ENCODE results near the gene TBL3.

Gene TBL3

DNA sequence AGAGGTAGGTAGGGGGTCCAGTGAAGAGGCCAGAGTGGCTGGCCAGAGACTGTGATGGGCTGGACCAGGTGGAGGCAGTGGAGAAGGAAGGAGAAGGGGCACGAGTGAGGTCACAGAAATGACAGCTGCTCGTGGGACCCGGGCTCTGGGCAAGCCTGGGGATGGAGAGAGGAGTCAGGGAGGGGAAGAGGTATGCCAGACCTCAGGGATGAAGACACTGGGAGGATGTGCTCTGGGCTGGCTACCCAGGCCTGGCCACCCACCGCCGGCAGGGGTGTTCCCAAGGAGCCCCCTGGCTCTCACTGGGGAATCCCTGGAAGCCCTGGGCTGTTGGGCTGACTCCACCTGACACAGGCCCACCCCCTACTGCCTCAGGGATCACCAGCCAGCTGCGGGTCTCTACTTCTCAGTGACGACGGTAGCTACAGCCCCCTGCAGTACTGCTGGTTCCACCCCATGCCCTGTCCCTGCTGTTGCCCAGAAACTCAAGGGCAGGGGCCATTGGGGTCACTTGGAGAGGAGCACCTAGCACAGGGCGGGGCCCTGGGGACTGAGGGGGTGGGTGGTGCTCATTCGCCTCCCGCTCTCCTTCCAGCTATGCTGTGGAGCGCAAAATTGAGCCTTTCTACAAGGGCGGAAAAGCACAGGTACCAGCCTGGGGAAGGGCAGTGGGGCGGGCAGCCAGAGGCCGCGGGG is 1.8 kb downstream of the TBL3 start:
- DNase-seq (ENCODE audit: insufficient read length), result no peak
- FAIRE-seq, result no peak
- no peak for TF ChIP-seq POLR2AphosphoS5 (IDR thresholded peaks at IDR 0.05; ENCODE audit: low read depth, low read length)
- TF ChIP-seq TAF1 (IDR thresholded peaks at IDR 0.05; ENCODE audit: borderline replicate concordance, low read depth, low read length), result no peak
- TF ChIP-seq POLR2A (IDR thresholded peaks at IDR 0.05; ENCODE audit: low read depth, low read length), result no peak

- no peak for FAIRE-seq
- no peak for DNase-seq (ENCODE audit: insufficient read length)
- TF ChIP-seq POLR2A (IDR thresholded peaks at IDR 0.05; ENCODE audit: low read depth, low read length) (no peak), TAF1 (IDR thresholded peaks at IDR 0.05; ENCODE audit: borderline replicate concordance, low read depth, low read length) (no peak), POLR2AphosphoS5 (IDR thresholded peaks at IDR 0.05; ENCODE audit: low read depth, low read length) (no peak)
Measured at GRCh38 chr16:1974157-1975070, 2.6 kb downstream of the TBL3 start.

GRCh38 chr16:1975432-1976215 is 3.8 kb downstream of the TBL3 start:
- no peak for FAIRE-seq
- TF ChIP-seq POLR2A (IDR thresholded peaks at IDR 0.05; ENCODE audit: low read depth, low read length) (no peak), POLR2AphosphoS5 (IDR thresholded peaks at IDR 0.05; ENCODE audit: low read depth, low read length) (no peak), TAF1 (IDR thresholded peaks at IDR 0.05; ENCODE audit: borderline replicate concordance, low read depth, low read length) (no peak)

GRCh38 chr16:1976216-1976520 is 4.3 kb downstream of the TBL3 start:
- no peak for TF ChIP-seq POLR2A (IDR thresholded peaks at IDR 0.05; ENCODE audit: low read depth, low read length)
- TF ChIP-seq POLR2AphosphoS5 (IDR thresholded peaks at IDR 0.05; ENCODE audit: low read depth, low read length), result no peak
- TF ChIP-seq TAF1 (IDR thresholded peaks at IDR 0.05; ENCODE audit: borderline replicate concordance, low read depth, low read length), result no peak

More at GRCh38 chr16:1975432-1976215, 3.8 kb downstream of the TBL3 start:
- no peak for DNase-seq (ENCODE audit: insufficient read length)

DNA sequence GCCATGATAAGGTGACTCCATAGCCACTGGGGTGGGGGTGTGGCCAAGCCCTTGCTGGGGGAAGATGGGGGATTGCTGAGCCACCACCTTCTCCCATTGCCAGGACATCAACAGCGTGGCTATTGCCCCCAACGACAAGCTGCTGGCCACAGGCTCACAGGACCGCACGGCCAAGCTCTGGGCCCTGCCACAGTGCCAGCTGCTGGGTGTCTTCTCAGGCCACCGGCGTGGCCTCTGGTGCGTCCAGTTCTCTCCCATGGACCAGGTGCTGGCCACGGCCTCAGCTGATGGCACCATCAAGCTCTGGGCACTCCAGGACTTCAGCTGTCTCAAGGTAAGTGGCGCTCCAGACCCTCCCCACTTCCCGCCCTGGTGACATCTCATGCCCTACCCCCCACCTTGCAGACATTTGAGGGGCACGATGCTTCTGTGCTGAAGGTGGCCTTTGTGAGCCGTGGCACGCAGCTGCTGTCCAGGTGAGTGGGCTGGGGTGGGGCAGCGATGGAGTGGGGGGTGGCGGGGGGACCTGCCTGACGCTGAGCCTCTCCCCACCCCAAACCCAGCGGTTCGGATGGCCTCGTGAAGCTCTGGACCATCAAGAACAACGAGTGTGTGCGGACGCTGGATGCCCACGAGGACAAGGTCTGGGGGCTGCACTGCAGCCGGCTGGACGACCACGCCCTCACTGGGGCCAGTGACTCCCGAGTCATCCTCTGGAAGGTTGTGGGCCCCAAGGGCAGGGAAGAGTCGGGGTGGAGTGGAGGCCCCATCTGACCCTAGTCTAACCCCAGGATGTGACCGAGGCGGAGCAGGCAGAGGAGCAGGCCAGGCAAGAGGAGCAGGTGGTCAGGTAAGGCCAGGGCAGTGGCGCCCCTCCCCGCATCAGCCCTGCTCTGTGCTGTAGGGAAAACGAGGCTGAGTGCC is 5.4 kb downstream of the TBL3 start:
- no peak for FAIRE-seq
- TF ChIP-seq TAF1 (IDR thresholded peaks at IDR 0.05; ENCODE audit: borderline replicate concordance, low read depth, low read length) (no peak), POLR2A (IDR thresholded peaks at IDR 0.05; ENCODE audit: low read depth, low read length) (no peak), POLR2AphosphoS5 (IDR thresholded peaks at IDR 0.05; ENCODE audit: low read depth, low read length) (no peak)

More at GRCh38 chr16:1976216-1976520, 4.3 kb downstream of the TBL3 start:
- FAIRE-seq, result no peak
- DNase-seq (ENCODE audit: insufficient read length), result no peak

DNA sequence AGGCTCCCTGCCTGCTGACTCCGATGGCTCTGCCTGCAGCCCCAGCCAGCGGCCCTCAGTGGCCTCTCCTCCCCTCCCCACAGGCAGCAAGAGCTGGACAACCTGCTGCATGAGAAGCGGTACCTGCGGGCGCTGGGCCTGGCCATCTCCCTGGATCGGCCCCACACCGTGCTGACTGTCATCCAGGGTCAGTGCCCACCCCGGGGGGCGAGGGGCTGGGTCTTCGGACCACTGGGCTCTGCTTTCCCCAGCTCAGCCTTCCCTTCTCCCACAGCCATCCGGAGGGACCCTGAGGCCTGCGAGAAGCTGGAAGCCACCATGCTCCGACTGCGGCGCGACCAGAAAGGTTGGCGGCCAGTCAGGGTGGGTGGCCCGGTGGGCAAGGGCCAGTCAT is 6.0 kb downstream of the TBL3 start:
- DNase-seq (ENCODE audit: insufficient read length), result no peak
- no peak for TF ChIP-seq POLR2A (IDR thresholded peaks at IDR 0.05; ENCODE audit: low read depth, low read length)
- no peak for TF ChIP-seq POLR2AphosphoS5 (IDR thresholded peaks at IDR 0.05; ENCODE audit: low read depth, low read length)
- TF ChIP-seq TAF1 (IDR thresholded peaks at IDR 0.05; ENCODE audit: borderline replicate concordance, low read depth, low read length), result no peak
- FAIRE-seq, result no peak

More for the DNA sequence above, 5.4 kb downstream of the TBL3 start:
- DNase-seq (ENCODE audit: insufficient read length), result no peak

- TF ChIP-seq POLR2AphosphoS5 (IDR thresholded peaks at IDR 0.05; ENCODE audit: low read depth, low read length) (no peak), POLR2A (IDR thresholded peaks at IDR 0.05; ENCODE audit: low read depth, low read length) (no peak), TAF1 (IDR thresholded peaks at IDR 0.05; ENCODE audit: borderline replicate concordance, low read depth, low read length) (no peak)
- FAIRE-seq (no peak), DNase-seq (ENCODE audit: insufficient read length) (no peak)
Measured at GRCh38 chr16:1978476-1979120, 6.7 kb downstream of the TBL3 start.

GRCh38 chr16:1979271-1980029 is 7.6 kb downstream of the TBL3 start:
- DNase-seq (ENCODE audit: insufficient read length) (no peak), FAIRE-seq (no peak)
- TF ChIP-seq POLR2AphosphoS5 (IDR thresholded peaks at IDR 0.05; ENCODE audit: low read depth, low read length), result no peak
- no peak for TF ChIP-seq TAF1 (IDR thresholded peaks at IDR 0.05; ENCODE audit: borderline replicate concordance, low read depth, low read length)
- TF ChIP-seq POLR2A (IDR thresholded peaks at IDR 0.05; ENCODE audit: low read depth, low read length), result no peak

- FAIRE-seq (no peak), DNase-seq (ENCODE audit: insufficient read length) (no peak)
- TF ChIP-seq TAF1 (IDR thresholded peaks at IDR 0.05; ENCODE audit: borderline replicate concordance, low read depth, low read length), result no peak
- no peak for TF ChIP-seq POLR2A (IDR thresholded peaks at IDR 0.05; ENCODE audit: low read depth, low read length)
- TF ChIP-seq POLR2AphosphoS5 (IDR thresholded peaks at IDR 0.05; ENCODE audit: low read depth, low read length), result no peak
Measured at GRCh38 chr16:1980030-1980769, 8.3 kb downstream of the TBL3 start.
